Spleen (tissue), 7 donors: ENCODE data around the gene BMP15.

Source experiments
- CTCF ChIP-seq, 11 experiments: fragments of 200-600 bp in 7 of 11; fragments of 450-650 bp in 4 of 11; sonication (generic) in 4 of 11; IDR thresholded peaks in 8 of 11; conservative IDR thresholded peaks in 3 of 11; 1 replicate in 7 of 11; 2 replicates in 4 of 11; pipeline versions ENCODE4 v1.4.0 to v1.8.0; 2016 to 2021; ENCODE audit warnings: antibody characterized with exemption in 11 of 11, inconsistent platforms in 4 of 11, mild to moderate bottlenecking in 1 of 11
- POLR2A ChIP-seq, 3 donors: fragments of 450-650 bp; IDR thresholded peaks; one replicate each; pipeline ENCODE4 v1.5.1; 2017; ENCODE audit warnings: antibody characterized with exemption in 3 of 3, mild to moderate bottlenecking in 1 of 3
- POLR2AphosphoS5 ChIP-seq, 3 donors: sonication (generic); formaldehyde crosslinking; IDR thresholded peaks; one replicate each; pipeline ENCODE4 v1.5.1; 2017; ENCODE audit warnings: antibody characterized with exemption in 3 of 3
- donor health status: DM: no; HTN: no; CAD: no; lungs with moderate emphysema.
- donor health status: DM: no; HTN: no; CAD: no.
- donor health status: DM: no; HTN: no; CAD: no.

GRCh38 chrX:50927127-50927526 lies 16.6 kb downstream of the BMP15 start:
- TF ChIP-seq CTCF (IDR thresholded peaks at IDR 0.05 in 8 of 11, conservative IDR thresholded peaks at IDR 0.05 in 3 of 11) = no peak
- no peak for TF ChIP-seq POLR2A (IDR thresholded peaks at IDR 0.05)
- TF ChIP-seq POLR2AphosphoS5 (IDR thresholded peaks at IDR 0.05) = no peak
